HEK293 (cell line): ENCODE data around the gene GBF1.
A peak's percentile ranks its signal among the peaks of the same experiment; 100 is the strongest.

ENCODE experiments used
- CTCF ChIA-PET: fragments of 350-600 bp; formaldehyde crosslinking; extraction: SDS; loops from one replicate; lab custom pipeline; 2021; ENCODE audit warnings: antibody characterized with exemption; lab: Yijun Ruan, JAX
- POLR2A ChIA-PET: fragments of 300-600 bp; formaldehyde crosslinking; extraction: SDS; loops from one replicate; lab custom pipeline; 2020; ENCODE audit warnings: antibody characterized with exemption, inconsistent platforms; lab: Yijun Ruan, JAX
- H3K27ac ChIP-seq: fragments of 200-500 bp; sonication (Bioruptor generic); 2 replicates; pipeline ENCODE4 v1.5.1; 2014; ENCODE audit warnings: low read depth, low read length, control low read depth, inconsistent platforms; ENCODE audit errors: extremely low read depth
- H3K36me3 ChIP-seq, 2 experiments: fragments of 200-500 bp in 1 of 2; sonication (Bioruptor generic) in 1 of 2; 1 replicate in 1 of 2; 2 replicates in 1 of 2; pipeline ENCODE4 v1.5.1; 2014 to 2017; ENCODE audit warnings: inconsistent platforms in 2 of 2, low read length in 2 of 2; ENCODE audit not compliant: control insufficient read depth in 2 of 2, insufficient read depth in 1 of 2
- H3K4me1 ChIP-seq: fragments of 200-500 bp; sonication (Bioruptor generic); 2 replicates; pipeline ENCODE4 v1.5.1; 2014; ENCODE audit warnings: mild to moderate bottlenecking, low read length, inconsistent platforms; ENCODE audit not compliant: control insufficient read depth, insufficient read depth
- H3K4me3 ChIP-seq: 2 replicates; pipeline ENCODE4 v1.5.1; 2011; ENCODE audit warnings: low read depth, mild to moderate bottlenecking, control low read depth, low read length, moderate library complexity
- H3K9me3 ChIP-seq: fragments of 200-500 bp; sonication (Bioruptor generic); 2 replicates; pipeline ENCODE4 v1.5.1; 2014; ENCODE audit warnings: low read depth, low read length, inconsistent platforms; ENCODE audit not compliant: control insufficient read depth, insufficient read depth
- BCL11A ChIP-seq: fragments of 450-650 bp; formaldehyde crosslinking; IDR thresholded peaks from 2 replicates; pipeline ENCODE4 v1.5.1; 2016; ENCODE audit warnings: low read depth, missing biosample characterization, missing genetic modification characterization
- GLIS1 ChIP-seq: fragments of 450-650 bp; formaldehyde crosslinking; IDR thresholded peaks from 2 replicates; pipeline ENCODE4 v1.5.1; 2016; ENCODE audit warnings: missing biosample characterization, missing genetic modification characterization
- HOXD13 ChIP-seq: sonication (generic); formaldehyde crosslinking; IDR thresholded peaks from 2 replicates; pipeline ENCODE4 v1.8.0; 2022; ENCODE audit warnings: missing genetic modification reagents, borderline replicate concordance
- KLF1 ChIP-seq: fragments of 450-650 bp; formaldehyde crosslinking; IDR thresholded peaks from 2 replicates; pipeline ENCODE4 v1.5.1; 2016; ENCODE audit warnings: missing biosample characterization, missing genetic modification characterization
- KLF16 ChIP-seq: fragments of 450-650 bp; formaldehyde crosslinking; IDR thresholded peaks from 2 replicates; pipeline ENCODE4 v1.5.1; 2017; ENCODE audit warnings: missing biosample characterization, missing genetic modification characterization
- OSR2 ChIP-seq: fragments of 450-650 bp; formaldehyde crosslinking; IDR thresholded peaks from 2 replicates; pipeline ENCODE4 v1.5.1; 2016; ENCODE audit warnings: missing biosample characterization, missing genetic modification characterization
- OVOL3 ChIP-seq: fragments of 450-650 bp; formaldehyde crosslinking; IDR thresholded peaks from 2 replicates; pipeline ENCODE4 v1.5.1; 2016; ENCODE audit warnings: missing biosample characterization, missing genetic modification characterization
- PRDM1 ChIP-seq: fragments of 450-650 bp; formaldehyde crosslinking; IDR thresholded peaks from 2 replicates; pipeline ENCODE4; 2016; ENCODE audit warnings: missing biosample characterization, missing genetic modification characterization
- SALL2 ChIP-seq: fragments of 450-650 bp; formaldehyde crosslinking; IDR thresholded peaks from 2 replicates; pipeline ENCODE4 v1.5.0; 2017; ENCODE audit warnings: missing biosample characterization, mild to moderate bottlenecking, missing genetic modification characterization, borderline replicate concordance
- SP3 ChIP-seq: fragments of 450-650 bp; formaldehyde crosslinking; IDR thresholded peaks from 2 replicates; pipeline ENCODE4 v1.5.1; 2016; ENCODE audit warnings: missing biosample characterization, missing genetic modification characterization
- ZFHX2 ChIP-seq: fragments of 450-650 bp; formaldehyde crosslinking; conservative IDR thresholded peaks from 2 replicates; pipeline ENCODE4 v1.5.1; 2016; ENCODE audit warnings: missing biosample characterization, missing genetic modification characterization
- ZFP37 ChIP-seq: fragments of 450-650 bp; formaldehyde crosslinking; IDR thresholded peaks from 2 replicates; pipeline ENCODE4 v1.5.1; 2016; ENCODE audit warnings: missing biosample characterization, missing genetic modification characterization
- ZNF140 ChIP-seq: fragments of 450-650 bp; formaldehyde crosslinking; IDR thresholded peaks from 2 replicates; pipeline ENCODE4 v1.5.1; 2016; ENCODE audit warnings: missing biosample characterization, missing genetic modification characterization
- ZNF157 ChIP-seq: fragments of 450-650 bp; formaldehyde crosslinking; IDR thresholded peaks from 2 replicates; pipeline ENCODE4 v1.5.1; 2016; ENCODE audit warnings: missing biosample characterization, missing genetic modification characterization
- ZNF16 ChIP-seq: fragments of 450-650 bp; formaldehyde crosslinking; IDR thresholded peaks from 2 replicates; pipeline ENCODE4 v1.5.1; 2016; ENCODE audit warnings: low read depth, missing biosample characterization, missing genetic modification characterization
- ZNF184 ChIP-seq: fragments of 450-650 bp; IDR thresholded peaks from 2 replicates; pipeline ENCODE4 v1.5.1; 2018; ENCODE audit warnings: missing biosample characterization, mild to moderate bottlenecking, missing genetic modification characterization
- ZNF211 ChIP-seq: fragments of 450-650 bp; formaldehyde crosslinking; IDR thresholded peaks from 2 replicates; pipeline ENCODE4 v1.5.1; 2016; ENCODE audit warnings: low read depth, missing biosample characterization, missing genetic modification characterization
- ZNF248 ChIP-seq: fragments of 450-650 bp; formaldehyde crosslinking; IDR thresholded peaks from 2 replicates; pipeline ENCODE4 v1.5.1; 2017; ENCODE audit warnings: missing biosample characterization, missing genetic modification characterization
- ZNF501 ChIP-seq: fragments of 450-650 bp; formaldehyde crosslinking; IDR thresholded peaks from 2 replicates; pipeline ENCODE4 v1.5.1; 2016; ENCODE audit warnings: missing biosample characterization, missing genetic modification characterization
- ZNF560 ChIP-seq: fragments of 450-650 bp; formaldehyde crosslinking; IDR thresholded peaks from 2 replicates; pipeline ENCODE4 v1.5.1; 2017; ENCODE audit warnings: missing biosample characterization, missing genetic modification characterization, borderline replicate concordance
- ZNF585B ChIP-seq: fragments of 450-650 bp; formaldehyde crosslinking; IDR thresholded peaks from 2 replicates; pipeline ENCODE4 v1.5.1; 2016; ENCODE audit warnings: missing biosample characterization, missing genetic modification characterization
- ZNF654 ChIP-seq: fragments of 450-650 bp; formaldehyde crosslinking; IDR thresholded peaks from 2 replicates; pipeline ENCODE4 v1.5.1; 2016; ENCODE audit warnings: low read depth, missing biosample characterization, missing genetic modification characterization
- ZNF658 ChIP-seq: fragments of 450-650 bp; formaldehyde crosslinking; IDR thresholded peaks from 2 replicates; pipeline ENCODE4; 2016; ENCODE audit warnings: missing biosample characterization, missing genetic modification characterization
- ZNF701 ChIP-seq: fragments of 450-650 bp; formaldehyde crosslinking; IDR thresholded peaks from 2 replicates; pipeline ENCODE4 v1.5.1; 2016; ENCODE audit warnings: missing biosample characterization, missing genetic modification characterization
- ZNF830 ChIP-seq: fragments of 450-650 bp; IDR thresholded peaks from 2 replicates; pipeline ENCODE4 v1.5.0; 2018; ENCODE audit warnings: missing biosample characterization, missing genetic modification characterization, low read depth, mild to moderate bottlenecking, moderate library complexity
- TF ChIP-seq, protein P1 (sequence below): fragments of 450-650 bp; formaldehyde crosslinking; IDR thresholded peaks from 2 replicates; pipeline ENCODE4 v1.5.1; 2016; ENCODE audit warnings: missing biosample characterization, missing genetic modification characterization
- TF ChIP-seq, protein P2 (sequence below): fragments of 450-650 bp; formaldehyde crosslinking; IDR thresholded peaks from 2 replicates; pipeline ENCODE4; 2016; ENCODE audit warnings: missing biosample characterization, missing genetic modification characterization
- TF ChIP-seq, protein P3 (sequence below): fragments of 450-650 bp; formaldehyde crosslinking; IDR thresholded peaks from 2 replicates; pipeline ENCODE4 v1.5.1; 2016; ENCODE audit warnings: missing biosample characterization, missing genetic modification characterization
- TF ChIP-seq, protein P4 (sequence below): fragments of 450-650 bp; formaldehyde crosslinking; IDR thresholded peaks from 2 replicates; pipeline ENCODE4 v1.5.1; 2016; ENCODE audit warnings: missing biosample characterization, missing genetic modification characterization, low read depth
- TF ChIP-seq, protein P5 (sequence below): fragments of 450-650 bp; formaldehyde crosslinking; IDR thresholded peaks from 2 replicates; pipeline ENCODE4 v1.5.1; 2016; ENCODE audit warnings: missing biosample characterization, missing genetic modification characterization

GBF1 gene

DNA sequence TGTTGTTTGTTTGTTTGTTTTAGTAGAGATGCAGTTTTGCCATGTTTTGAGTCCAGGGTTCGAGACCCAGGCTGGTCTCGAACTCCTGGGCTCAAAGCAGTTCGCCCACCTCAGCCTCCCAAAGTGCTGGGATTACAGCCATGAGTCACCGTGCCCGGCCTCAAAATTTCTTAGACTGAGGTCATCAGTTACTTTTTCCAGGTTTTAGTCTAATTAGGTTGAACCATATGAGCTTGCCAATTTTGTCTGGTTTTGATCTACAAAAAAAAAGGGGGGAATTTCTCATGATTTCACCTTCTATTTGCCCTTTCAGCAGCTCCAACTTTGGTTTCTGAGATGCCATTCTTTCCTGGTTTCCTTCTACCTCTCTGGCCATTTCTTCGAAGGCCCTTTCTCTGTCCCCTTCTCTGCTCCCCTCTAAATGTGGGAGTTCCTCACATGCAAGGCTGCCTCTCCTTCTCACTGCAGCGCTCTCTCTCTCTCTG, 181.5 kb downstream of the GBF1 start (continued):
- TF ChIP-seq, protein P1, sequence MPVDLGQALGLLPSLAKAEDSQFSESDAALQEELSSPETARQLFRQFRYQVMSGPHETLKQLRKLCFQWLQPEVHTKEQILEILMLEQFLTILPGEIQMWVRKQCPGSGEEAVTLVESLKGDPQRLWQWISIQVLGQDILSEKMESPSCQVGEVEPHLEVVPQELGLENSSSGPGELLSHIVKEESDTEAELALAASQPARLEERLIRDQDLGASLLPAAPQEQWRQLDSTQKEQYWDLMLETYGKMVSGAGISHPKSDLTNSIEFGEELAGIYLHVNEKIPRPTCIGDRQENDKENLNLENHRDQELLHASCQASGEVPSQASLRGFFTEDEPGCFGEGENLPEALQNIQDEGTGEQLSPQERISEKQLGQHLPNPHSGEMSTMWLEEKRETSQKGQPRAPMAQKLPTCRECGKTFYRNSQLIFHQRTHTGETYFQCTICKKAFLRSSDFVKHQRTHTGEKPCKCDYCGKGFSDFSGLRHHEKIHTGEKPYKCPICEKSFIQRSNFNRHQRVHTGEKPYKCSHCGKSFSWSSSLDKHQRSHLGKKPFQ (tag by site-specific recombination) = no peak
- TF ChIP-seq SALL2 (tag by site-specific recombination) (no peak), GLIS1 (tag by site-specific recombination) (peak; percentile 23; the same call in 1 of the 2 replicates), ZNF585B (tag by site-specific recombination) (no peak), ZNF16 (tag by site-specific recombination) (no peak), KLF1 (tag by site-specific recombination) (no peak), BCL11A (tag by site-specific recombination) (0 out of 2 replicates have a peak, but pooled peaks have one; percentile 55), ZNF184 (tag by site-specific recombination) (no peak), KLF16 (no peak), SP3 (tag by site-specific recombination) (no peak), ZNF560 (no peak), ZFP37 (tag by site-specific recombination) (0 out of 2 replicates have a peak, but pooled peaks have one; percentile 52), ZFHX2 (peak; percentile 35; the same call in 1 of the 2 replicates), ZNF248 (tag by site-specific recombination) (no peak), OVOL3 (tag by site-specific recombination) (no peak)
- TF ChIP-seq, protein P2, sequence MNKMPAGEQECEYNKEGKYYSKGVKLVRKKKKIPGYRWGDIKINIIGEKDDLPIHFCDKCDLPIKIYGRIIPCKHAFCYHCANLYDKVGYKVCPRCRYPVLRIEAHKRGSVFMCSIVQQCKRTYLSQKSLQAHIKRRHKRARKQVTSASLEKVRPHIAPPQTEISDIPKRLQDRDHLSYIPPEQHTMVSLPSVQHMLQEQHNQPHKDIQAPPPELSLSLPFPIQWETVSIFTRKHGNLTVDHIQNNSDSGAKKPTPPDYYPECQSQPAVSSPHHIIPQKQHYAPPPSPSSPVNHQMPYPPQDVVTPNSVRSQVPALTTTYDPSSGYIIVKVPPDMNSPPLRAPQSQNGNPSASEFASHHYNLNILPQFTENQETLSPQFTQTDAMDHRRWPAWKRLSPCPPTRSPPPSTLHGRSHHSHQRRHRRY (tag by site-specific recombination) = no peak
- TF ChIP-seq, protein P3, sequence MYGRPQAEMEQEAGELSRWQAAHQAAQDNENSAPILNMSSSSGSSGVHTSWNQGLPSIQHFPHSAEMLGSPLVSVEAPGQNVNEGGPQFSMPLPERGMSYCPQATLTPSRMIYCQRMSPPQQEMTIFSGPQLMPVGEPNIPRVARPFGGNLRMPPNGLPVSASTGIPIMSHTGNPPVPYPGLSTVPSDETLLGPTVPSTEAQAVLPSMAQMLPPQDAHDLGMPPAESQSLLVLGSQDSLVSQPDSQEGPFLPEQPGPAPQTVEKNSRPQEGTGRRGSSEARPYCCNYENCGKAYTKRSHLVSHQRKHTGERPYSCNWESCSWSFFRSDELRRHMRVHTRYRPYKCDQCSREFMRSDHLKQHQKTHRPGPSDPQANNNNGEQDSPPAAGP (tag by site-specific recombination) = no peak

DNA sequence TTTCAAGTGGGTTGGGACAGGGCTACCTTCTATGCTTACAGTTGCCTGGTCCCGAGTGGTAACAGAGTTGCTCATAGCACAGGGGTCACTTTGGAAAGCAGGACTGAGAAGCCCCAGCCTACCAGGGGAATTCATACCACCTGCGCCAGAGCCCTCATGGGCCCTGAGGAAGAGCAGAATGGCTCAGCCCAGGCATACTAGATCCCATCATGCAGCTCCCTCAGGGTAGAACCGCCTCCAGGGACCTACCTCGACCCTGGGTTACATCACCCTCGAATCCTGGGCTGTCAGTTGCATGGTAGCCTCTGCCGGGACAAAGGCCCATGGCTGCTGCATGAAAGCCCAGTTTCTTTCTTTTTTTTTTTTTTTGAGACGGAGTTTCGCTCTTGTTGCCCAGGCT, 184.1 kb downstream of the GBF1 start:
- ChIA-PET CTCF (interaction anchor here (1.3 kb wide), 1 partner anchor 30 kb away, joined by 4 read pairs; no protein-coding TSS in a partner anchor), POLR2A (interaction anchor here (0.8 to 1.0 kb wide), 2 partner anchors 9 to 32 kb away, joined by 5 to 7 read pairs; no protein-coding TSS in a partner anchor)
- H3K4me3 ChIP-seq = no peak overlapping the region
- peaks cover 3% of the 10 kb centered on the region; the same call in 1 of the 2 replicates for H3K4me1 ChIP-seq
- H3K27ac ChIP-seq = no peak overlapping the region
- no peaks in the 10 kb centered on the region for H3K9me3 ChIP-seq
- peaks cover 0 to 14% of the 10 kb centered on the region in 2 experiments; a peak in 1 of 3 replicates for H3K36me3 ChIP-seq
- TF ChIP-seq PRDM1 (no peak), ZNF157 (tag by site-specific recombination) (no peak), ZNF701 (no peak), ZNF654 (tag by site-specific recombination) (no peak), OSR2 (tag by site-specific recombination) (no peak), HOXD13 (CRISPR knock-in tag) (no peak), ZNF830 (no peak), ZNF140 (tag by site-specific recombination) (0 out of 2 replicates have a peak, but pooled peaks have one; percentile 12), ZNF501 (tag by site-specific recombination) (no peak), ZNF211 (tag by site-specific recombination) (no peak), ZNF658 (no peak)
- TF ChIP-seq, protein P4, sequence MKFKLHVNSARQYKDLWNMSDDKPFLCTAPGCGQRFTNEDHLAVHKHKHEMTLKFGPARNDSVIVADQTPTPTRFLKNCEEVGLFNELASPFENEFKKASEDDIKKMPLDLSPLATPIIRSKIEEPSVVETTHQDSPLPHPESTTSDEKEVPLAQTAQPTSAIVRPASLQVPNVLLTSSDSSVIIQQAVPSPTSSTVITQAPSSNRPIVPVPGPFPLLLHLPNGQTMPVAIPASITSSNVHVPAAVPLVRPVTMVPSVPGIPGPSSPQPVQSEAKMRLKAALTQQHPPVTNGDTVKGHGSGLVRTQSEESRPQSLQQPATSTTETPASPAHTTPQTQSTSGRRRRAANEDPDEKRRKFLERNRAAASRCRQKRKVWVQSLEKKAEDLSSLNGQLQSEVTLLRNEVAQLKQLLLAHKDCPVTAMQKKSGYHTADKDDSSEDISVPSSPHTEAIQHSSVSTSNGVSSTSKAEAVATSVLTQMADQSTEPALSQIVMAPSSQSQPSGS (tag by site-specific recombination) = no peak
- TF ChIP-seq, protein P5, sequence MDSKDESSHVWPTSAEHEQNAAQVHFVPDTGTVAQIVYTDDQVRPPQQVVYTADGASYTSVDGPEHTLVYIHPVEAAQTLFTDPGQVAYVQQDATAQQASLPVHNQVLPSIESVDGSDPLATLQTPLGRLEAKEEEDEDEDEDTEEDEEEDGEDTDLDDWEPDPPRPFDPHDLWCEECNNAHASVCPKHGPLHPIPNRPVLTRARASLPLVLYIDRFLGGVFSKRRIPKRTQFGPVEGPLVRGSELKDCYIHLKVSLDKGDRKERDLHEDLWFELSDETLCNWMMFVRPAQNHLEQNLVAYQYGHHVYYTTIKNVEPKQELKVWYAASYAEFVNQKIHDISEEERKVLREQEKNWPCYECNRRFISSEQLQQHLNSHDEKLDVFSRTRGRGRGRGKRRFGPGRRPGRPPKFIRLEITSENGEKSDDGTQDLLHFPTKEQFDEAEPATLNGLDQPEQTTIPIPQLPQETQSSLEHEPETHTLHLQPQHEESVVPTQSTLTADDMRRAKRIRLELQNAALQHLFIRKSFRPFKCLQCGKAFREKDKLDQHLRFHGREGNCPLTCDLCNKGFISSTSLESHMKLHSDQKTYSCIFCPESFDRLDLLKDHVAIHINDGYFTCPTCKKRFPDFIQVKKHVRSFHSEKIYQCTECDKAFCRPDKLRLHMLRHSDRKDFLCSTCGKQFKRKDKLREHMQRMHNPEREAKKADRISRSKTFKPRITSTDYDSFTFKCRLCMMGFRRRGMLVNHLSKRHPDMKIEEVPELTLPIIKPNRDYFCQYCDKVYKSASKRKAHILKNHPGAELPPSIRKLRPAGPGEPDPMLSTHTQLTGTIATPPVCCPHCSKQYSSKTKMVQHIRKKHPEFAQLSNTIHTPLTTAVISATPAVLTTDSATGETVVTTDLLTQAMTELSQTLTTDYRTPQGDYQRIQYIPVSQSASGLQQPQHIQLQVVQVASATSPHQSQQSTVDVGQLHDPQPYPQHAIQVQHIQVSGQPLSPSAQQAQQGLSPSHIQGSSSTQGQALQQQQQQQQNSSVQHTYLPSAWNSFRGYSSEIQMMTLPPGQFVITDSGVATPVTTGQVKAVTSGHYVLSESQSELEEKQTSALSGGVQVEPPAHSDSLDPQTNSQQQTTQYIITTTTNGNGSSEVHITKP = 0 out of 2 replicates have a peak, but pooled peaks have one; percentile 26
